GM21529 (cell line): ENCODE results near the gene CERS3.

Experiments
- ATAC-seq: cut with Tn5 transposase; IDR thresholded peaks from one replicate; pipeline ENCODE4 v1.9.1; 2021; ENCODE audit not compliant: unreplicated experiment

The CERS3 gene

GRCh38 chr15:100531204-100531603, 2.5 kb upstream of the CERS3 start:
- no peak for ATAC-seq

- no peak for ATAC-seq
These were observed 806 bp upstream of the CERS3 start for GRCh38 chr15:100529556-100529955.

GRCh38 chr15:100526027-100526481, 2.7 kb downstream of the CERS3 start:
- no peak for ATAC-seq

- ATAC-seq: no peak
These were observed 3.3 kb downstream of the CERS3 start for GRCh38 chr15:100525436-100525835.

GRCh38 chr15:100524326-100524725, 4.4 kb downstream of the CERS3 start:
- no peak for ATAC-seq

GRCh38 chr15:100521907-100522306, 6.8 kb downstream of the CERS3 start:
- no peak for ATAC-seq

GRCh38 chr15:100520132-100520921, 8.4 kb downstream of the CERS3 start:
- ATAC-seq: no peak

GRCh38 chr15:100517846-100518245, 10.9 kb downstream of the CERS3 start:
- ATAC-seq: no peak

- ATAC-seq: no peak
These were observed 11.9 kb downstream of the CERS3 start for GRCh38 chr15:100516643-100517512.

- no peak for ATAC-seq
These were observed 13.0 kb downstream of the CERS3 start for GRCh38 chr15:100515758-100516157.

GRCh38 chr15:100508641-100509300, 20.0 kb downstream of the CERS3 start:
- ATAC-seq: no peak

- ATAC-seq: no peak
These were observed 26.1 kb downstream of the CERS3 start for GRCh38 chr15:100502651-100503050.

GRCh38 chr15:100501117-100501516, 27.6 kb downstream of the CERS3 start:
- no peak for ATAC-seq

GRCh38 chr15:100500226-100500990, 28.3 kb downstream of the CERS3 start:
- no peak for ATAC-seq

GRCh38 chr15:100495861-100496260, 32.9 kb downstream of the CERS3 start:
- no peak for ATAC-seq

GRCh38 chr15:100493213-100493612, 35.5 kb downstream of the CERS3 start:
- no peak for ATAC-seq

GRCh38 chr15:100484443-100484842, 44.3 kb downstream of the CERS3 start:
- no peak for ATAC-seq

- no peak for ATAC-seq
These were observed 45.4 kb downstream of the CERS3 start for GRCh38 chr15:100483370-100483769.

GRCh38 chr15:100476805-100477204, 51.9 kb downstream of the CERS3 start:
- ATAC-seq: no peak

- no peak for ATAC-seq
These were observed 56.0 kb downstream of the CERS3 start for GRCh38 chr15:100472736-100473135.

GRCh38 chr15:100471933-100472332, 56.8 kb downstream of the CERS3 start:
- ATAC-seq: no peak
